OCI-LY7 (cell line): ENCODE results near the gene ERVFRD-1. TPM values are rescaled to one million over a fixed set of nuclear protein-coding genes. Genes with fewer than 3 reads are reported as not detected.

Experiments
- BruUV-seq: library from RNA; stranded (reverse); fragments of 400-500 nt; replicated peaks from 2 replicates; lab custom pipeline; 2021; lab: Mats Ljungman, UMichigan
- CTCF ChIA-PET: fragments of 300-600 bp; sonication (Branson Sonifier 250); formaldehyde crosslinking; loops from one replicate; lab custom pipeline; 2022; ENCODE audit warnings: antibody characterized with exemption; ENCODE audit not compliant: unreplicated experiment; lab: Charles Lee
- POLR2A ChIA-PET: fragments of 300-600 bp; sonication (Branson Sonifier 250); formaldehyde crosslinking; loops from one replicate; lab custom pipeline; 2022; ENCODE audit warnings: antibody characterized with exemption; lab: Charles Lee
- DNase-seq: peaks from one replicate; pipeline ENCODE4 v3.0.0-alpha.2; 2015; ENCODE audit warnings: low spot score
- H2AFZ ChIP-seq: fragments of 200-600 bp; sonication (generic), shearing (Covaris generic); 2 replicates; pipeline ENCODE4 v1.6.1; 2014; ENCODE audit warnings: mild to moderate bottlenecking, antibody characterized with exemption, low read length, moderate library complexity
- H3K27ac ChIP-seq: fragments of 200-600 bp; sonication (generic); 2 replicates; pipeline ENCODE4 v1.5.1; 2014; ENCODE audit warnings: mixed run types, low read depth, mild to moderate bottlenecking, moderate library complexity, low read length, inconsistent platforms; ENCODE audit not compliant: poor library complexity, severe bottlenecking
- H3K36me3 ChIP-seq: fragments of 200-600 bp; sonication (generic); 2 replicates; pipeline ENCODE4 v1.6.1; 2014; ENCODE audit warnings: mild to moderate bottlenecking, antibody characterized with exemption, low read length, moderate library complexity, mixed read lengths; ENCODE audit not compliant: insufficient read depth
- H3K4me1 ChIP-seq: fragments of 200-600 bp; sonication (generic); 2 replicates; pipeline ENCODE4 v1.5.1; 2014; ENCODE audit warnings: mild to moderate bottlenecking, low read length; ENCODE audit not compliant: insufficient read depth, poor library complexity, severe bottlenecking
- H3K4me2 ChIP-seq: fragments of 200-600 bp; sonication (generic); 2 replicates; pipeline ENCODE4 v1.6.1; 2014; ENCODE audit warnings: mild to moderate bottlenecking, low read length
- H3K4me3 ChIP-seq: fragments of 200-600 bp; sonication (generic); 2 replicates; pipeline ENCODE4 v1.5.1; 2014; ENCODE audit warnings: mild to moderate bottlenecking, low read depth, low read length; ENCODE audit not compliant: poor library complexity, severe bottlenecking
- H3K79me2 ChIP-seq: fragments of 200-600 bp; sonication (generic); 2 replicates; pipeline ENCODE4 v1.6.1; 2016; ENCODE audit warnings: low read depth, mild to moderate bottlenecking, low read length, moderate library complexity, mixed read lengths; ENCODE audit not compliant: insufficient read depth
- H3K9me2 ChIP-seq: fragments of 200-600 bp; sonication (generic); 2 replicates; pipeline ENCODE4 v1.6.1; 2016; ENCODE audit warnings: mild to moderate bottlenecking, low read length, mixed read lengths; ENCODE audit not compliant: insufficient read depth
- H3K9me3 ChIP-seq: fragments of 200-600 bp; sonication (generic); 2 replicates; pipeline ENCODE4 v1.6.1; 2014; ENCODE audit warnings: mild to moderate bottlenecking, mixed run types, low read length, mixed read lengths
- H4K20me1 ChIP-seq: fragments of 200-600 bp; sonication (generic); 2 replicates; pipeline ENCODE4 v1.6.1; 2014; ENCODE audit warnings: mild to moderate bottlenecking, antibody characterized with exemption, low read length, moderate library complexity, mixed read lengths; ENCODE audit not compliant: insufficient read depth
- EZH2phosphoT487 ChIP-seq: fragments of 200-600 bp; sonication (generic); IDR thresholded peaks from 2 replicates; pipeline ENCODE4 v1.6.1; 2018; ENCODE audit warnings: low read depth, borderline replicate concordance, mild to moderate bottlenecking, mixed run types, antibody characterized with exemption, low read length, moderate library complexity, mixed read lengths
- intact Hi-C: fragments of 100-400 bp; cut with micrococcal nuclease; formaldehyde crosslinking; loops from one replicate; pipeline ENCODE4 v1.10.0; 2022; ENCODE audit not compliant: unreplicated experiment
- total RNA-seq, 2 experiments: library from RNA; depleted of rRNA in 1 of 2; stranded (reverse); fragments of >200 nt in 1 of 2; shearing (Covaris generic) in 1 of 2; gene quantifications; 2 replicates each; pipeline ENCODE4 v1.2.3, GENCODE V29; 2014 to 2022
- TF ChIP-seq, protein P1 (sequence below): fragments of 200-600 bp; sonication (generic); conservative IDR thresholded peaks from 2 replicates; pipeline ENCODE4 v1.5.1; 2014; ENCODE audit warnings: mild to moderate bottlenecking, antibody characterized with exemption, low read length, moderate library complexity, mixed read lengths

ERVFRD-1 gene
- total RNA-seq, 2 experiments from 2014 or later, result not detected

DNA sequence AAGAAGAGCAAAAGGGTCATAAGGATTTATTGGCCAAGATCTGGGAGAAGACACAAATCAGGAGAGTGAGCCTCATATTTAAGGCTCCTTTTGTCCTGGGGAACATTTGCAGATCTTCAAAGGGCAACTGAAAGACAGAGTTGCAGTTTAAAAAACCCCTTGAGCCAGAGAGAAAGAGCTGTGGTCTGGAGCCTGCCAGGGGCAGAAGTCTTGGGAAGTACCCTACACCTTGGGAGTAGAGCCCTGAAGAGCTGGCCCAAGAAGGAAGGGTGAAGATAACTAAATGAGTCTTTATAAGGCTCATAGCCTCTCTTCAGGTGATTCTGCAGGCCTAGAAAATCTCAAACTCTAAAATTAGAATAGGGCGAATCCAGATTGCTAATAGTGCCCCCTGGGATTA, 40.0 kb upstream of the ERVFRD-1 start:
- no peaks in the 10 kb centered on the region for H3K4me1 ChIP-seq
- no peak overlapping the region for H3K27ac ChIP-seq
- ChIA-PET CTCF (no interaction called here), POLR2A (interaction anchor here (1.0 kb wide), 1 partner anchor 349 kb away, joined by 3 read pairs; no protein-coding TSS in a partner anchor)
- no peak overlapping the region for H2AFZ ChIP-seq
- BruUV-seq, result no TSS peak
- no peak for DNase-seq
- H3K36me3 ChIP-seq, result no peaks in the 10 kb centered on the region
- no peak overlapping the region for H3K4me3 ChIP-seq
- no peaks in the 10 kb centered on the region for H3K9me2 ChIP-seq
- no peak overlapping the region for H3K4me2 ChIP-seq
- H3K79me2 ChIP-seq, result no peaks in the 10 kb centered on the region
- no peak for TF ChIP-seq EZH2phosphoT487
- TF ChIP-seq, protein P1, sequence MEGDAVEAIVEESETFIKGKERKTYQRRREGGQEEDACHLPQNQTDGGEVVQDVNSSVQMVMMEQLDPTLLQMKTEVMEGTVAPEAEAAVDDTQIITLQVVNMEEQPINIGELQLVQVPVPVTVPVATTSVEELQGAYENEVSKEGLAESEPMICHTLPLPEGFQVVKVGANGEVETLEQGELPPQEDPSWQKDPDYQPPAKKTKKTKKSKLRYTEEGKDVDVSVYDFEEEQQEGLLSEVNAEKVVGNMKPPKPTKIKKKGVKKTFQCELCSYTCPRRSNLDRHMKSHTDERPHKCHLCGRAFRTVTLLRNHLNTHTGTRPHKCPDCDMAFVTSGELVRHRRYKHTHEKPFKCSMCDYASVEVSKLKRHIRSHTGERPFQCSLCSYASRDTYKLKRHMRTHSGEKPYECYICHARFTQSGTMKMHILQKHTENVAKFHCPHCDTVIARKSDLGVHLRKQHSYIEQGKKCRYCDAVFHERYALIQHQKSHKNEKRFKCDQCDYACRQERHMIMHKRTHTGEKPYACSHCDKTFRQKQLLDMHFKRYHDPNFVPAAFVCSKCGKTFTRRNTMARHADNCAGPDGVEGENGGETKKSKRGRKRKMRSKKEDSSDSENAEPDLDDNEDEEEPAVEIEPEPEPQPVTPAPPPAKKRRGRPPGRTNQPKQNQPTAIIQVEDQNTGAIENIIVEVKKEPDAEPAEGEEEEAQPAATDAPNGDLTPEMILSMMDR, result no peak
- intact Hi-C loops, result no loop called here
- no peaks in the 10 kb centered on the region for H4K20me1 ChIP-seq
- no peaks in the 10 kb centered on the region for H3K9me3 ChIP-seq

DNA sequence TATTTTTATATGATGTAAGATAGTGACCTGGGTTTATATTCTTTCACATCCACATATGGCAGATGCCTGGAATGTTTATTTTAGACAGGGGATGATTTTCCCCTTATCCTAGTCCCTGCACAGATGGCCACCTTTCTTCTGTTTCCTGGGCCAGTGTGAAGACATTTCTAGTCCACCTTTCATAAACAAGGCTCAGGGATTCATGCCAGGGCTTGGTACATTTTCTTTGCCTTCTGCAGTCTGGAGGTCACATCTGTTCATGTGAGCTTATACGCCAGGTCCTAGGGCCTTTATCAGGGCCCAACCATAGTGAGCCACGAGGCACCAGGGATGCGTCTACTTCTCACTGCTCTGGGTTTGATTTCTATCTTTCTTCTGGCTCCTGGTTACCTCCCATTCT, 38.0 kb upstream of the ERVFRD-1 start:
- no peak overlapping the region for H3K27ac ChIP-seq
- H2AFZ ChIP-seq, result no peak overlapping the region
- H3K9me3 ChIP-seq, result no peaks in the 10 kb centered on the region
- no peak overlapping the region for H3K4me3 ChIP-seq
- no peaks in the 10 kb centered on the region for H3K4me1 ChIP-seq
- BruUV-seq, result no TSS peak
- TF ChIP-seq, protein P1, result no peak
- TF ChIP-seq EZH2phosphoT487, result no peak
- no peak for DNase-seq
- no peaks in the 10 kb centered on the region for H3K9me2 ChIP-seq
- no peaks in the 10 kb centered on the region for H3K36me3 ChIP-seq
- ChIA-PET POLR2A (interaction anchor here (1.3 kb wide), 1 partner anchor 352 kb away, joined by 3 read pairs; no protein-coding TSS in a partner anchor), CTCF (no interaction called here)
- intact Hi-C loops, result no loop called here
- no peaks in the 10 kb centered on the region for H4K20me1 ChIP-seq
- no peak overlapping the region for H3K4me2 ChIP-seq
- H3K79me2 ChIP-seq, result no peaks in the 10 kb centered on the region

DNA sequence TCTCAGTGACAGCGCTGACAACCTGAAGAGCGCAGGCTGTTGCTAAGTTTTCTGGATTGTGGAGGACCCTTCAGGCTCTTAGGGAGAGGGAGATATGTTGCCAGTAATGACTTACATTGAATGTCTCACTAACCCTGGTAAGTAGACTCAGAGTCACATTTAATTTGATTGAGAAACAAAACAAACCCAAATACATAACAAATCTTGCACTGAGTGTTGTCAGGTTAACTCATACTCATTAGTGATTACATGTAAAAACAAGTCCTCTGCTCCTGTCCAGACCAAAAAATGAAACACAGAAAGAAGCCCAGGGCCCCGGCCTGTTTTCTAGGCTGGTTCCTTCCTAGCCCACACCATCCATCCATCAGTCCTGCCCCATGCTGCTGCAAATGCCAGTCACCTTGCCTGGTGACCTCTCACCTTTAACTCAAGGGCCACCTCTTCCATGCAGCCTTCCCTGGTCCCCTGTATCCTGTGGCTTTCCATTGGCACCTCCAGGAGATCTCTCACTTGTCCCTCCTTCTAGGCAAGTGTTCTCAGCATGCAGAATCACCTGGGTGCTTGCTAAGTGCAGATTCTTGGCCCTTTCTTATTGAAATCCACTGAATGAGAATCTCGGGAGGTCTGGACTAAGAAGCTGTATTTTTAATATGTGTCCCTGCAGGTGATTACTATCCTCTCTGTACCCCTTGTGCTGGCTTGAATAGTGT, 34.7 kb upstream of the ERVFRD-1 start:
- Histone ChIP-seq H3K36me3 (no peaks in the 10 kb centered on the region), H2AFZ (no peak overlapping the region), H3K4me2 (no peak overlapping the region), H3K27ac (no peak overlapping the region), H3K4me3 (no peak overlapping the region), H3K4me1 (no peaks in the 10 kb centered on the region), H3K79me2 (no peaks in the 10 kb centered on the region), H3K9me3 (no peaks in the 10 kb centered on the region), H4K20me1 (no peaks in the 10 kb centered on the region), H3K9me2 (no peaks in the 10 kb centered on the region)
- intact Hi-C loops, result no loop called here
- DNase-seq, result no peak
- BruUV-seq, result no TSS peak
- TF ChIP-seq, protein P1, result no peak
- no peak for TF ChIP-seq EZH2phosphoT487
- POLR2A ChIA-PET, result no interaction called here
- CTCF ChIA-PET, result interaction anchor here (1.2 kb wide), 1 partner anchor 348 kb away, joined by 3 read pairs; no protein-coding TSS in a partner anchor
